Measurements from ENCODE around the gene YIF1A. TPM values are rescaled to one million over a fixed set of nuclear protein-coding genes. Genes with fewer than 3 reads are reported as not detected.

The YIF1A gene
- total and polyA plus RNA-seq, 2 of the 4 experiments (the other 2 are of a cell fraction), result 128 to 207 TPM

GRCh38 chr11:66299186-66299585, 10.2 kb upstream of the YIF1A start:
- H3K36me3 ChIP-seq (ENCODE audit: control insufficient read depth, insufficient read depth, low read length), result no peaks in the 10 kb centered on the region
- no peak overlapping the region for H2AK5ac ChIP-seq (ENCODE audit: low read depth, low read length)
- no peak overlapping the region for H3K4me2 ChIP-seq (ENCODE audit: low read depth, low read length)
- H2BK120ac ChIP-seq (ENCODE audit: low read depth, low read length), result no peak overlapping the region
- H2AK9ac ChIP-seq (replicated peaks; ENCODE audit: low read depth, low read length, poor library complexity), result no peak overlapping the region
- no peaks in the 10 kb centered on the region for H3K9me3 ChIP-seq (ENCODE audit: control insufficient read depth, insufficient read depth, low read length)
- no peak overlapping the region for H2BK20ac ChIP-seq (ENCODE audit: low read depth, low read length)
- DNase-seq, result no peak
- H3K79me1 ChIP-seq (ENCODE audit: low read depth in 1 of 2, low read length in 2 of 2), result no peaks in the 10 kb centered on the region
- no peak overlapping the region for H2AFZ ChIP-seq (replicated peaks; ENCODE audit: low read length, poor library complexity)
- H3K27ac ChIP-seq (ENCODE audit: insufficient read depth, low read length), result no peak overlapping the region
- no peaks in the 10 kb centered on the region for H3K4me1 ChIP-seq (ENCODE audit: control insufficient read depth, insufficient read depth, low read length)
- no peak overlapping the region for H2BK15ac ChIP-seq (ENCODE audit: low read depth, low read length)
- no peak overlapping the region for H3K9ac ChIP-seq (ENCODE audit: low read depth, low read length)
- TF ChIP-seq MXI1 (IDR thresholded peaks at IDR 0.05; ENCODE audit: borderline replicate concordance, low read depth, low read length), result no peak
- no peak overlapping the region for H4K91ac ChIP-seq (ENCODE audit: insufficient read depth, low read depth, low read length)
- ChIA-PET CTCF (interaction anchor here (1.6 kb wide), 1 partner anchor 12 kb away, joined by 5 read pairs; no protein-coding TSS in a partner anchor), POLR2A (ENCODE audit: unreplicated experiment) (no interaction called here)
- H4K5ac ChIP-seq (ENCODE audit: low read depth, low read length), result no peak overlapping the region
- H2BK5ac ChIP-seq (ENCODE audit: low read depth, low read length, poor library complexity, severe bottlenecking), result no peak overlapping the region
- in situ Hi-C loops (cut with MboI; ENCODE audit: low sequenced_read_pairs) (no loop called here), dilution Hi-C loops (cut with HindIII; ENCODE audit: low sequenced_read_pairs, unreplicated experiment) (no loop called here), intact Hi-C loops (cut with micrococcal nuclease) (no loop called here)
- no peak overlapping the region for H3K56ac ChIP-seq (ENCODE audit: extremely low read depth, insufficient read depth, low read length)
- no peak overlapping the region for H3K4ac ChIP-seq (ENCODE audit: low read depth, low read length)
- H4K20me1 ChIP-seq (ENCODE audit: insufficient read depth, low read length), result no peaks in the 10 kb centered on the region
- H4K8ac ChIP-seq (ENCODE audit: low read depth in 2 of 2, low read length in 2 of 2), result no peak overlapping the region
- 100% methylated on average over 1 of the region's 3 CpGs; no CpG with 5 or more reads in 1 of the 2 experiments for WGBS, 2 experiments (ENCODE audit: extremely low coverage in 2 of 2, insufficient read length in 1 of 2)
- BruUV-seq (replicated peaks), result no TSS peak
- H3K9me1 ChIP-seq (ENCODE audit: insufficient read depth, low read length), result no peaks in the 10 kb centered on the region; the same call in 1 of the 2 replicates
- H3K14ac ChIP-seq (replicated peaks; ENCODE audit: low read depth, low read length), result no peak overlapping the region
- H3K4me3 ChIP-seq (ENCODE audit: insufficient read depth, low read depth, low read length), result no peak overlapping the region
- no peak for ATAC-seq (ENCODE audit: low read depth)
- H3K23ac ChIP-seq (ENCODE audit: low read depth, low read length), result no peak overlapping the region
- peaks cover 21% of the 10 kb centered on the region for H3K27me3 ChIP-seq (ENCODE audit: control insufficient read depth, insufficient read depth, low read length)
- no peak overlapping the region for H3K18ac ChIP-seq (ENCODE audit: low read depth, low read length)
